Ramos (cell line): ENCODE data around the gene PRKAG2.
"Not testable (repeated sequence)": the region's sequence is repeated elsewhere in the genome, so short reads cannot be mapped to it uniquely, and the experiment has no call there.

Source experiments
- in situ Hi-C: fragments of 300-500 bp; cut with MboI; formaldehyde crosslinking; loops from one replicate; pipeline ENCODE4 v1.14.3; 2022; ENCODE audit warnings: low sequenced_read_pairs; ENCODE audit not compliant: unreplicated experiment

PRKAG2 gene

GRCh38 chr7:151795168-151795811, 81.6 kb downstream of the PRKAG2 start:
- in situ Hi-C loops, result no loop called here

DNA sequence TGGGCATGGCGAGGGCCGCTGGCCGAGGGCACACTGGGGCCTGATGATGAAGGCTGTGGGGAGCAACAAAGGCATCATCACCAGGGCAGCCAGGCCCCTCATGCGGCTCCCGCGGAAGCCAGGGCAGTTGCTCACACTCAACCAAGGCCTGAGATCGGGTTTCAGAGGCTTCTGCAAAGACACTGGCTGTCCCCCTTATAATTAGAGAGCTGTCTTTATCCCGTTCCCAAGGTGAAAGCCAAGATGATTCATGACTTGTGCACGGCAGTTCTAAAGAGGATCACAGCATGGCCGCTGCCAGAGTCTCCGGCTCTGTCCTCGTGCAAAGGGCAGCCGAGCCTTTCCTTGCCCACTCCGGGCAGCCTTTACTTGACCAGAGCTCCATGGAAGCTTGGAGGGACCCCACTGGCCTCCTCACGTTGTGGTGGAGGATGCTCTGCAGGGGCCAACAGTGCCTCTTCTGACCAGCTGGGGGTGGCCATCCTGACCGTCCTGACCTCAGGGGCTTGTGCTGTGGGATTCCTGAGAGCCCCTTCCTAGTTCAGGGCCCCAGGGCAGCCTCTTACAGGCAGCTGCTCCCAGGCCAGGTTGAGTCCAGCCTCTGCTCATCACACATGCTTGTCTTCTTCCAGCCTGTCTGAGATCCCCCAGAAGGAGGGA, 82.3 kb downstream of the PRKAG2 start:
- in situ Hi-C loops, result no loop called here

DNA sequence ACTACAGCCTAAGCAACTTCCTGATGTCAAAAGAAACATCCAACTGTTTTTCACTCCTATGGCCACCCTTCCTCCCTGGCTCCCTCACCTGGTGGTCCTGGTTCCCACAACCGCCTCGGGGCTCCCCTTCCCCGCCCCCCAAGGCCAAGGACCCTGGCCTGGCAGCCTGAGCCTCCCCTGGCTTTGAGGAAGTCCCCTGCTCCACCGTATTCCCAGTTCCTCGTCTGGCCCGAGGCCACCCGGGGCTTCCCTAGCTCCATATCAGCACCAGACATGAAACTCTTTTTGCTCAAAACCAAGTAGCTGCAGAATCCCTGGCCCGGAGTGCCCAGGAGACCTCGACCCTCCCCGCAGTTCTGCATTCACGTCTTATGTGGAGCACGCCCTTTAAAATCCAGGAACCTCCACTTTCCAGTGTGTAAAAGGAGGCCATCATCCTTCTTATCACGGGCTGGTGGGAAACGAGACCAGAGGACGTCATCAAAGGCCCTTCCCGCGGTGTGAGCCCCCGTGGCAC, 82.9 kb downstream of the PRKAG2 start:
- in situ Hi-C loops, result no loop called here

DNA sequence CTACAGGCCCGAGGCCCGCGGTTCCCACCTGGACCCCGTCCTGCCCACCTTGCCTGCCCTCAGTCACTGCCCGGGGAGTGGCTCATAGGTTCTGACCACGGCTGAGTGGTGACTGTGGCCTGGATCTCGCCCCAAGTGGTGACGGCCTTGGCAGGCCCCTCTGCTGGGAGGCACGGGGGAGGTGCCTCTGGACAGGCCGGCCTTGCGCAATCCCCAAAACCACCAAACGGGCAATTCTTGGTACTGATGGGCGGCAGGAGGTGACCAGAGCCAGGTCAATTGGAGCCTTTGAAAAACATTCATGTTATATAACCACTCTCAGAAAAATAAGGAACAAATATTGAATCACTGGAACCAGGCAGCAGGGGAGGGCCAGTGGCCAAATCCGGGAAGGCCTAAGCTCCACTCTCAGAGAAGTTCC, 83.4 kb downstream of the PRKAG2 start:
- in situ Hi-C loops, result no loop called here

GRCh38 chr7:151792636-151793035, 84.3 kb downstream of the PRKAG2 start:
- in situ Hi-C loops, result no loop called here

GRCh38 chr7:151792086-151792485, 84.8 kb downstream of the PRKAG2 start:
- in situ Hi-C loops, result no loop called here

GRCh38 chr7:151790830-151791620, 85.9 kb downstream of the PRKAG2 start:
- in situ Hi-C loops, result no loop called here

GRCh38 chr7:151790095-151790829, 86.7 kb downstream of the PRKAG2 start:
- in situ Hi-C loops, result no loop called here

- in situ Hi-C loops, result no loop called here
Observed at GRCh38 chr7:151789380-151789947, 87.5 kb downstream of the PRKAG2 start.

DNA sequence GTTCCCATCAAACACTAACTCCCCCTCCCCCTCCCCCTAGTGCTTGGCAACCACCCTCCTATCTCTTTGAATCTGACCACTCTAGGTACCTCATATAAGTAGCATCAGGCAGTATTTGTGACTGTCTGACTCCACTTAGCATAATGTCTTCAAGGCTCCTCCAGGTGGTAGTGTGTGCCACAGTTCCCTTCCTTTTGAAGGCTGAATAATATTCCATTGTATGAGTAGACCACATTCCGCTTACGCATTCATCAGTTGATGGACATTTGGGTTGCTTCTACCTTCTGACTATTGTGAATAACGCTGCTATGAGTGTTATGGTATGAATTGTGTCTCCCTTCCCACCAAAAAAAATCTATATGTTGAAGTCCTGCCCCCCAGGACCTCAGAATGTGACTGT, 89.6 kb downstream of the PRKAG2 start:
- in situ Hi-C loops, result no loop called here

DNA sequence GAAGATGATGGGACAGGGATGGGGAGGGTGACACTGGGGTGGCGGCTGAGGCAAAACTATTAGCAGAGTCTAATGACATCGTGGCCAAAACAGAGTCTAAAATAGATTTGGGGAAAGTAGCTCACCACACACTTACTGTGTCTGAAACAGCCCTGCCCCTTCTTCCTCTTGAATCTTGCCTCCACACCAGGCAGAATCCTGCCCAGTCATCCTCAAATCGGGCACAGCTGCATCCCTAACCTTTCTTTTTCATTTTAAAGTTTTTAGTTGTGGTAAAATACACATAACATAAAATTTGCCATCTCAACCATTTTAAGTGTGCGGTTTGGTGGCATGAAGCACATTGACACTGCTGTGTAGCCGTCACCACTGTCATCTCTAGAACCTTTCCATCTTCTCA, 90.0 kb downstream of the PRKAG2 start:
- in situ Hi-C loops, result no loop called here

- in situ Hi-C loops, result no loop called here
Observed at GRCh38 chr7:151786241-151786640, 90.7 kb downstream of the PRKAG2 start.

DNA sequence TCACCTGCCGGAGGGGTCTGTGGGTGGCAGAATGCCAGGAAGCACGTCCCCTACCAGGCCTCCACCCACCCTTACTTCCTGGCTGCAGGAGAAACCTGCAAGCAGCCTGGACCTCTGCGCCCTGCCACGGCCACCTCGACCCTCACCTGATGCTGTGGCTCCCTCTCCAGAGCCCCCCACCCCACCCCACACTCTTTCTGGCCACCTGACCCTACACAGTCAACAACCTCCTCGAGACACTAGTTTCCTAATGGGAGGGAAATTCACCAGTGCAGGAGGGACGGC, 91.3 kb downstream of the PRKAG2 start:
- in situ Hi-C loops, result no loop called here

DNA sequence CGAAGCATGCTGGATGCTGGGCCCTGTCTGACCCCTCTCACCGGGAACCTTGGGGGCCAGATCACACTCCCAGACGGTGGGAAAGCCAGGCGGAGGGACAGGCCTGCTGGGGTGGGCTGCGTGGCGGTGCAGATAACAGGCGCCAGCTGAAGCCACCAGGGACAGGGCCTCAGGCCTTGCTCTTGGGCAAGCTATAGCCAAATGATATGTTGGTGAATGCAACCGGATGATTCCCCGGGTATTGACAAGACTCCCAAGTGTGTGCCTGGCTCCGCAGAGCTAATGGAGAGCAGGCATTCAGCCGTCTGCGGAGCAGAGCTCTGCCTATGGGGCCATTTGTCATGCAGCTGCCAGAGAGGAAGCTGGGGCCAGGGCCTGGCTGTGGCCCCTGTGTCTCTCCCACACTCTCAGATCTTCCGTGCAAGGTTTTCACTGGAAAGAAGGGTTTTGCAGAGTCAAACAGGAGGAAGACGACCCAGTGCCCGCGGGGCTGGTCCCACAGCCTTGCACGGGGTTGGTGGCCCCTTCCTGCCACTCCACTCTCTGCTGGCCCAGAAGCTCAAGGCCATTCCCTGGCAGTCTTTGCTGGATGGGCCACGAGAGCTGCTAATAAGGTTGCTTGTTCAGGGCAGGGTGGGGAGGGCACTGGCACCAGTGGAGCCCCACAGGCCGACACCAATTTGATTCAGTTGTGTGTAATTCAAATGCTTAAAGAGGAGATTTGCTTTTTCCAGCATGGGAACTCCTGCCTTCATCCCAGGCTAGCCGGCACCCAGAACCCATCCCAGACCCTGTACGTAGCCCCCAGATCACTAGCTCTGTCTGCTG, 91.8 kb downstream of the PRKAG2 start:
- in situ Hi-C loops, result no loop called here

GRCh38 chr7:151783958-151784575, 92.8 kb downstream of the PRKAG2 start:
- in situ Hi-C loops, result no loop called here

- in situ Hi-C loops, result no loop called here
Observed at GRCh38 chr7:151782598-151783448, 94.1 kb downstream of the PRKAG2 start.

DNA sequence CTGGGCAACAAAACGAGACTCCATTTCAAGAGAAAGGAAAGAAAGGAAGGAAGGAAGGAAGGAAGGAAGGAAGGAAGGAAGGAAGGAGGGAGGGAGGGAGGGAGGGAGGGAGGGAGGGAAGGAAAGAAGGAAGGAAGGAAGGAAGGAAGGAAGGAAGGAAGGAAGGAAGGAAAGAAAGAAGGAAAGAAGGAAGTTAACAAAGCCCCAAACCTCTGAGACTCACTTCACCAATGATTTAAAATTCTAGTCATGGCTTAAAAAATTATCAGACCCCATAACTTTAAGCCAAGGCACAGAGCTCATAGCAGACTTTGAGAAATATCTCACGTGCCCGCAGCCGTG, 94.7 kb downstream of the PRKAG2 start:
- in situ Hi-C loops, result not testable (repeated sequence)

GRCh38 chr7:151781161-151781845, 95.6 kb downstream of the PRKAG2 start:
- in situ Hi-C loops, result no loop called here
